Tibial nerve (tissue), 4 donors: ENCODE data around the gene GABPB2.

Source experiments
- EP300 ChIP-seq, 2 donors: sonication (generic); formaldehyde crosslinking; IDR thresholded peaks; one replicate each; pipeline ENCODE4 v1.6.1; 2017; ENCODE audit warnings: antibody characterized with exemption in 2 of 2, mild to moderate bottlenecking in 1 of 2
- POLR2A ChIP-seq, 2 donors: fragments of 450-650 bp; IDR thresholded peaks; one replicate each; pipeline ENCODE4 v1.6.1; 2017; ENCODE audit warnings: antibody characterized with exemption in 2 of 2, mild to moderate bottlenecking in 2 of 2, moderate library complexity in 2 of 2
- TF ChIP-seq, protein P1 (sequence below), 5 experiments: fragments of 200-600 bp in 3 of 5; fragments of 450-650 bp in 2 of 5; sonication (generic) in 3 of 5; IDR thresholded peaks; one replicate each; pipeline ENCODE4 v1.5.1; 2016 to 2019; ENCODE audit warnings: antibody characterized with exemption in 5 of 5, mild to moderate bottlenecking in 3 of 5, moderate library complexity in 2 of 5

DNA sequence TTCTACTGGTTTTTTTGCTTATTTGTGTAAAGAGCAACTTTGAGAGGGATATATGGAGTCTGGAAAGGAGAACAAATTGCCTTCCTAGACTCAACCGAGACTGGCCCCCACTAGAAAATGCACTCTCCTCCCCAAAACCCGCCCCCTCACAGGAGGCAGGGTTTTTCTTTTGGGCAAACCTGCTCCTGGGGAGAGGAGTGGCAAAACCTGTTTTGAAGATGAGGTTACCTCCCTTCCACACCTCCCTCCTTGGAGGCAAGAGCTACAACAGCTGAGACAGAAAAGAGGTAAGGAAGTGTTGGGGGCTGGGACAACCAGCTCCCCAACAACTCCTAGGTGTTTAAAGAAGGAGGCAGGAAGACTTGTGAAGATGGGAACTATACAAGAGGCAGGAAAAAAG, 34.2 kb upstream of the GABPB2 start, which contains the start of gene BNIPL:
- TF ChIP-seq, protein P1, sequence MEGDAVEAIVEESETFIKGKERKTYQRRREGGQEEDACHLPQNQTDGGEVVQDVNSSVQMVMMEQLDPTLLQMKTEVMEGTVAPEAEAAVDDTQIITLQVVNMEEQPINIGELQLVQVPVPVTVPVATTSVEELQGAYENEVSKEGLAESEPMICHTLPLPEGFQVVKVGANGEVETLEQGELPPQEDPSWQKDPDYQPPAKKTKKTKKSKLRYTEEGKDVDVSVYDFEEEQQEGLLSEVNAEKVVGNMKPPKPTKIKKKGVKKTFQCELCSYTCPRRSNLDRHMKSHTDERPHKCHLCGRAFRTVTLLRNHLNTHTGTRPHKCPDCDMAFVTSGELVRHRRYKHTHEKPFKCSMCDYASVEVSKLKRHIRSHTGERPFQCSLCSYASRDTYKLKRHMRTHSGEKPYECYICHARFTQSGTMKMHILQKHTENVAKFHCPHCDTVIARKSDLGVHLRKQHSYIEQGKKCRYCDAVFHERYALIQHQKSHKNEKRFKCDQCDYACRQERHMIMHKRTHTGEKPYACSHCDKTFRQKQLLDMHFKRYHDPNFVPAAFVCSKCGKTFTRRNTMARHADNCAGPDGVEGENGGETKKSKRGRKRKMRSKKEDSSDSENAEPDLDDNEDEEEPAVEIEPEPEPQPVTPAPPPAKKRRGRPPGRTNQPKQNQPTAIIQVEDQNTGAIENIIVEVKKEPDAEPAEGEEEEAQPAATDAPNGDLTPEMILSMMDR (IDR thresholded peaks at IDR 0.05), result no peak
- no peak for TF ChIP-seq EP300 (IDR thresholded peaks at IDR 0.05)
- no peak for TF ChIP-seq POLR2A (IDR thresholded peaks at IDR 0.05)
